NCI-H446 treated with DMSO at 0.1 percent for 48 hours (cell line): ENCODE data around the gene KCNC3.

Source experiments
- DNase-seq: peaks from one replicate; lab custom pipeline; 2025; lab: John Stamatoyannopoulos, UW

The KCNC3 gene

GRCh38 chr19:50310759-50311465 is 18.3 kb downstream of the KCNC3 start:
- DNase-seq, result no peak

GRCh38 chr19:50309396-50310125 is 19.6 kb downstream of the KCNC3 start:
- DNase-seq, result no peak

- DNase-seq, result no peak
Observed at GRCh38 chr19:50308991-50309390, 20.2 kb downstream of the KCNC3 start.

GRCh38 chr19:50303558-50303957 is 25.6 kb downstream of the KCNC3 start:
- DNase-seq, result no peak

- no peak for DNase-seq
Observed at GRCh38 chr19:50301607-50301971, 27.6 kb downstream of the KCNC3 start.

GRCh38 chr19:50300814-50301606 is 28.2 kb downstream of the KCNC3 start:
- no peak for DNase-seq

GRCh38 chr19:50300051-50300450 is 29.1 kb downstream of the KCNC3 start:
- DNase-seq, result no peak

GRCh38 chr19:50293263-50294004 is 35.7 kb downstream of the KCNC3 start:
- DNase-seq, result no peak

- no peak for DNase-seq
Observed at GRCh38 chr19:50292216-50292827, 36.9 kb downstream of the KCNC3 start.

GRCh38 chr19:50290775-50291174 is 38.4 kb downstream of the KCNC3 start:
- DNase-seq, result no peak

GRCh38 chr19:50290011-50290410 is 39.2 kb downstream of the KCNC3 start:
- DNase-seq, result no peak

- no peak for DNase-seq
Observed at GRCh38 chr19:50288954-50289353, 40.2 kb downstream of the KCNC3 start.

- no peak for DNase-seq
Observed at GRCh38 chr19:50287331-50287730, 41.8 kb downstream of the KCNC3 start.

GRCh38 chr19:50286443-50286842 is 42.7 kb downstream of the KCNC3 start:
- DNase-seq, result no peak

- no peak for DNase-seq
Observed at GRCh38 chr19:50285833-50286232, 43.3 kb downstream of the KCNC3 start.

GRCh38 chr19:50281491-50281890 is 47.7 kb downstream of the KCNC3 start:
- DNase-seq, result no peak

GRCh38 chr19:50280983-50281382 is 48.2 kb downstream of the KCNC3 start:
- no peak for DNase-seq

GRCh38 chr19:50280074-50280473 is 49.1 kb downstream of the KCNC3 start:
- DNase-seq, result no peak

GRCh38 chr19:50277966-50278580 is 51.1 kb downstream of the KCNC3 start:
- no peak for DNase-seq

- no peak for DNase-seq
Observed at GRCh38 chr19:50276370-50277063, 52.7 kb downstream of the KCNC3 start.
